IPS DF 6.9 (cell line): ENCODE results near the gene CTU2.

Experiments used
- DNase-seq: peaks from one replicate; pipeline ENCODE4 v3.0.0-alpha.2; 2013; ENCODE audit warnings: low read depth, low spot score
- H3K27ac ChIP-seq: one replicate; pipeline ENCODE4 v1.5.1; 2013; ENCODE audit warnings: low read length, control low read depth
- H3K27me3 ChIP-seq: 2 replicates; pipeline ENCODE4 v1.6.1; 2013; ENCODE audit warnings: mild to moderate bottlenecking, low read length; ENCODE audit not compliant: control insufficient read depth, insufficient read depth
- H3K36me3 ChIP-seq: 2 replicates; pipeline ENCODE4 v1.6.1; 2013; ENCODE audit warnings: low read length; ENCODE audit not compliant: control insufficient read depth, insufficient read depth
- H3K4me1 ChIP-seq: 2 replicates; pipeline ENCODE4 v1.6.1; 2013; ENCODE audit warnings: low read length; ENCODE audit not compliant: control insufficient read depth, insufficient read depth
- H3K4me3 ChIP-seq: 2 replicates; pipeline ENCODE4 v1.5.1; 2013; ENCODE audit warnings: mild to moderate bottlenecking, low read length
- H3K9me3 ChIP-seq: 2 replicates; pipeline ENCODE4 v1.6.1; 2013; ENCODE audit warnings: low read length, inconsistent platforms; ENCODE audit not compliant: control insufficient read depth, insufficient read depth
- WGBS: extraction: QIAGEN DNeasy Blood & Tissue Kit; methylation state at CpG from one replicate; pipeline ENCODE4 v1.1.7; 2013; ENCODE audit warnings: mixed read lengths, missing lambda C conversion rate; ENCODE audit not compliant: insufficient read length, insufficient coverage; 5-methylcytosine and 5-hydroxymethylcytosine counted together

Gene CTU2

DNA sequence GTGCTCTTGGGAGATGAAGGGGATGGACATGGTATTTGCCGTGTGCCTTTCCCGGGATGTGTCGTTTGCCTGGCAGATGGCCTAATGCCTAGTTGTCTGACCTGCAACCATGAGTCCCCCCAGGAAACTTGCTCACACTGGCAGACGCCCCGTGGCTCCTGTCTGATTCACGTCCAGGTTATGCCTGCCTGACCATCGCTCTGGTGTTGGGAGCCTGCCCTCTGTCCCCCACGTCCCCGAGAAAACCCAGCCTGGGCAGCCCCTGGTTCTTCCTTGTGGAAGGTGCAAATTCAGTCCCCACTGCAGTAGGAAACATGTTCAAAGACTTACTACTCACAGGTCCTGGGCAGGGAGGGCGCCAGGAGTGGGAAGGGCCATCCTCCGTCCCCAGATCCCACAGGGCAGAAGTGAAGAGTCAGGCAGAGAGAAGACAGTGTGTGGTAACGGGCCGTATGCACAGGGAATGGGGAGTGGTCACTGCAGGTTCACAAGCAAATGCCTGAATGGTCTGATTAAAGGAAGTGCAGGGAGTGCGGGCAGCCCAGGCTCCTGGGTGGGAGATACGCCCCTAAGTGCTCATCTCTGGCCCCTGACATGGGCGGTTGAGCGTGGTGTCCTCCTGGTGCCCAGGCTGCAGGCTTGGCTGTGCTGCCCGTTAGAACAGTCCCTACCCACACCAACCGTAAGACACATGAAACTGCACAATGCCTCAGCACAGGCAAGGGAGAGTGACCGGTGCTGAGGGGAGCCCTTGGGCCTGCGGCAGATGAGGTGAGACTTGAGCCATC, 15.8 kb upstream of the CTU2 start:
- no peaks in the 10 kb centered on the region for H3K9me3 ChIP-seq
- no peak for DNase-seq
- no CpG with 5 or more reads among the region's 21 CpGs for WGBS
- no peaks in the 10 kb centered on the region for H3K27me3 ChIP-seq
- no peak overlapping the region for H3K4me3 ChIP-seq
- H3K27ac ChIP-seq, result no peak overlapping the region
- peaks cover 2% of the 10 kb centered on the region; the same call in 1 of the 2 replicates for H3K4me1 ChIP-seq
- no peaks in the 10 kb centered on the region; the same call in 1 of the 2 replicates for H3K36me3 ChIP-seq

DNA sequence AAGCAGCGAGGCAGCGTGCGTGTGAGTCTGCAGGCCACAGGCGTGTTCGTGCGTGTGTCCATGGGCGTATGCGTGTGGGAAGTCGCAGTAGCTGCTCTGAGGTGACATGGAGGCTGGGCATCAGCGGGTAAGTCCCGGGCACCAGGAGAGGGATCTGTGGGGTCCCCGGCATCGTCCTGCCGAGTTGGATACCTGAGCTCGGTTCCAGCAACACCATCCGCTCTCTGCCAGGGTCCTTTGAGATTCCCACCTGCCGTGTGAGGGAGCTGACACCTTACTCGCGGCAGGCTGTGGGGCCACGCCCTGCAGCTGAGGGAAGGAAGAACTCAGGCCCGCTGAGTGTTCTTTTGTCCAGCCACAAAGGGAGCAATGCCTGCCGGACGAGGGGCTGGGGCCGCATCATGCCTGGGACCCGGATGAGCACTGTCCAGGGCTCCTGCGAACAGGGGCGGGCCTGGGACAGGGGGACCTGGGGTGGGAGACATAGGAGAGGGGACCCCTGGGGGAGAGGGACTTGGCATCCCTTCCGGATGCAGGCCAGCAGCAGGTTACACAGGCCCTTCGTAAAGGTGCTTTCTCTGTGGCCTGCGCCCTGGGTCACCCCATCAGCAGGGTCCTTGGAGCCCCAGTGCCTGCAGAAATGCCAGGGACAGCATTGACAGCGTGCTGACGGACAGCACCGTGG, 15.0 kb upstream of the CTU2 start:
- no CpG with 5 or more reads among the region's 33 CpGs for WGBS
- H3K36me3 ChIP-seq, result no peaks in the 10 kb centered on the region; the same call in 1 of the 2 replicates
- no peak for DNase-seq
- no peak overlapping the region for H3K4me3 ChIP-seq
- peaks cover 2% of the 10 kb centered on the region; the same call in 1 of the 2 replicates for H3K4me1 ChIP-seq
- H3K27ac ChIP-seq, result no peak overlapping the region
- no peaks in the 10 kb centered on the region for H3K9me3 ChIP-seq
- no peaks in the 10 kb centered on the region for H3K27me3 ChIP-seq

DNA sequence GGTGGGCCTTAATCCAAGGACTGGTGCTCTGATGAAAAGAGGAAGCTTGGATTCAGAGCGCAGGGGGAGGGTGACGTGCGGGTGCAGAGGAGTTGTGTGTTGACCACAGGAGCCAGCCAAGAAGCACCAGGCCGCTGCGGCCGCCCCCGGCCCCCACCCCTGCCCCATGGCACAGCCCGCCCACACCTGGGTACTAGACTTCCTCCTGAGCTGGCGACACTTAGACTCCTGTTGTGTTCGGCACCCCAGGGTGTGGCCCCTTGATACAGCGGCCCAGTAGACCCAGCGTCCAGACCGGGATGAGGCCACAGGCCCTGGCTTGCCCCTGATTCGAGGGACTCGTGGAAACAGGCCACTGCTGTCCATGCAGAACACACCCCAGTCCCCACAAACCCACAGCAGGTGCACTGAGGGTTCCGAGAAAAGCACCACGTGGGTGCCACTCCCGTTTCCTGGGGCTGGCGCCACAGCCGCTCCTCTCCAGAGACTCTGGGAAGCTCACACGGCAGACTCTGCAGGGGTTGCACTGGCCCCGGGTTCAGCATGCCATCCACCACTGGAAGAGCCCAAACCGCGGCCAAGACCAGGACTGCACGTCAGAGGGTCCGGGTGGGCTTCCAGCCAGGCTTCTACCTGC, 14.3 kb upstream of the CTU2 start:
- H3K4me1 ChIP-seq, result no peaks in the 10 kb centered on the region
- no peak overlapping the region for H3K27ac ChIP-seq
- no peaks in the 10 kb centered on the region for H3K9me3 ChIP-seq
- H3K36me3 ChIP-seq, result peaks cover under 1% of the 10 kb centered on the region; the same call in 1 of the 2 replicates
- WGBS, result no CpG with 5 or more reads among the region's 26 CpGs
- no peak for DNase-seq
- no peak overlapping the region for H3K4me3 ChIP-seq
- H3K27me3 ChIP-seq, result no peaks in the 10 kb centered on the region

DNA sequence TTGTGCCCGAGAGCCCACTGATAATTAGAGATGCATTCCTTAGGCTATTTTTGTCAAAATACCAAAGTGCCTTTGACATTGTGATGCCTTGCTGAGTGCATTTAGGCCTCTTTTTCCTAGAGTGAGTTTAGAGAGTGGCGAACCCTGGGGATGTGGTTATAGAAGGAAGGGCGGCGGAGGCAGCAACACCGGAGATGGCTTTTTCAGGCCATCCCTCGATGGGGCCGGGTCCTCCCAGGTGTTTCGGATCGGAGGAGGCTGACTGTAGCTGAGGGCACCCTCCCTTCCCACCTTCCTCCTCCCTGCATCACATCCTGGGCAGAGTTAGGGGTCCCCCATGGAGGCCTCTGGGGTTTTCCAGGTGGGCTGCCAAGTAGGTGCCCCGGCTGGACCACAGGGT, 13.4 kb upstream of the CTU2 start:
- DNase-seq, result no peak
- peaks cover 9% of the 10 kb centered on the region; the same call in 1 of the 2 replicates for H3K36me3 ChIP-seq
- no peak overlapping the region for H3K4me3 ChIP-seq
- no peaks in the 10 kb centered on the region; the same call in 1 of the 2 replicates for H3K4me1 ChIP-seq
- H3K27me3 ChIP-seq, result no peaks in the 10 kb centered on the region
- WGBS, result no CpG with 5 or more reads among the region's 10 CpGs
- no peaks in the 10 kb centered on the region for H3K9me3 ChIP-seq
- H3K27ac ChIP-seq, result no peak overlapping the region

DNA sequence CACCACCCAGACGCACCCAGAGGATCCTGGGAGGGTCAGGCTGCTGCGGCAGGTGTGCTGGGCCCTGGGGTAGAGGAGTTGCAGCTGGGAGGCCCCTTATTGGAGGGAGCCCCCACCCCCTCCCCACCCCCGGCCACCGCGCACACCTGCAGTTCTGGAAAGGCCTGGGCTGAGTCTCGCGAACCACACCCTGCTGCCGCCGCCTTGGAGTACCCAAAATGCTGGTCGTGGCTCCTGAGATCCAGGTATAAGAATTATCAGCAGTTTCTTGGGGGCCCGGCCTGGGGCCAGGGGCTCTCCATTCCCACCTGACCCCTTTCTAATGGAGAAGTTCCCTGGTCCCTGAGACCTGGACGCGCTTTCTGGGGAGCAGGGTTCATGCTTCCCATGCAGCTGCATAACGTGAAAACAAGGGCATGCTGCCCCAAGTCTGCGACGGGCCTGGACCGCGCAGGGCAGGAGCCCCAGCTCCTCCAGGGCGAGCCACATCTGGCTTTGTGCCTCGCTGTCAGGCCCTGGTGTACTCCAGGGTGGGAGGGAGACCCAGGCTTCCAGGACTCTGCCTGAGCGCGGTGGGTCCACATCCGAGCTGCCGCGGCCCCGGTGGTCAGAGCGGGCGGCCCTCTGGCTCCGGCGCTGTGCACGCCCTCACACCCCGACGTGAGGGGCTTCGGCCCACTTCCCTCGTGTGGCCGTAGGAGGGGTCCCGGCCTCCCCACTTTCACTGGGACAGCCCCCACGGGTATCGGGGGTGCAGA, 12.7 kb upstream of the CTU2 start:
- Histone ChIP-seq H3K36me3 (peaks cover 13% of the 10 kb centered on the region; the same call in 1 of the 2 replicates), H3K4me3 (no peak overlapping the region; the same call in 1 of the 2 replicates), H3K27me3 (no peaks in the 10 kb centered on the region), H3K4me1 (no peaks in the 10 kb centered on the region; the same call in 1 of the 2 replicates), H3K9me3 (no peaks in the 10 kb centered on the region), H3K27ac (no peak overlapping the region)
- no peak for DNase-seq
- WGBS, result no CpG with 5 or more reads among the region's 39 CpGs

DNA sequence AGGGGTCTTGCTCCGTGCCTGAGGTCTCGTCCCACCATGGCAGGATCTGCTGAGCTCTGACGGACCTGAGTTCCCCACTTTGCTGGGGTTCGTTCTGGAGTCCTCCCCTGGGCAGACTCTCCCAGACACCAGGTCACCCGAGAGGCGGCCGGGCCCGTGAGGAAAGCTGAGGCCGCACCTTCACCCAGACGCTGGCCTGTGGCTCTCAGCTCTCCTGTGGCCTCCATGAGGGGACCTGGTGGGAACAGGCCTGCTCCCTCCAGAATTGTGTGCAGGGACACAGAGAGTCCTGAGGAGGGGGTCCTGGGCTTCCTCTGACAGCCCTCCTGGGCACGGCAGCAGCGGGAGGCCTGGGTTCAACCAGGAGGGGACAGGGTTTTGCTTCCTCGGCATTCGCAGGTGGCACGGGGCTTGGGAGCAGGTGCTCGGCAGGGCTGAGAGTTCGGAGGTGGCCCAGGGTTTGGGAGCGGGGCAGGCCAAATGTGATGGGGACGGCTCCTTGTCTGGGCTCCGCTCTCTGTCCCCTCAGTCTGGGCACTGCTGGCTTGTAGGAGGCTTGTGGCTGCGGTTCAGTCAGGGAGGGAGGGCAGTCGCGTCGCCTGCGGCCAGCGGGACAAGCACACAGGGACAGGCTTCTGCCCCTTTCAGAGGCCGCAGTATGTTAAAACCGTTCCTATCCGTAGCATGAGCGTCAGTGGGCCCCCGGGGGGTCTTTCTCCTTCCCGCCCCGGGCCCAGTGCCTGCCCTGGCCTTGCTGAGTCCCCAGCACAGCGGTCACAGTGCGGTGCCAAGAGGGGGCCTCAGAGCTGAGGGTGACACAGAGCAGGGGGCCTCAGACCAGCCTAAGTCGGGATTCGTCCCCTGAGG, 11.8 kb upstream of the CTU2 start:
- no peaks in the 10 kb centered on the region for H3K9me3 ChIP-seq
- H3K4me3 ChIP-seq, result no peak overlapping the region
- no peak overlapping the region for H3K27ac ChIP-seq
- peaks cover 16% of the 10 kb centered on the region; the same call in 1 of the 2 replicates for H3K36me3 ChIP-seq
- no peaks in the 10 kb centered on the region; the same call in 1 of the 2 replicates for H3K4me1 ChIP-seq
- no peak for DNase-seq
- H3K27me3 ChIP-seq, result no peaks in the 10 kb centered on the region
- no CpG with 5 or more reads among the region's 37 CpGs for WGBS

DNA sequence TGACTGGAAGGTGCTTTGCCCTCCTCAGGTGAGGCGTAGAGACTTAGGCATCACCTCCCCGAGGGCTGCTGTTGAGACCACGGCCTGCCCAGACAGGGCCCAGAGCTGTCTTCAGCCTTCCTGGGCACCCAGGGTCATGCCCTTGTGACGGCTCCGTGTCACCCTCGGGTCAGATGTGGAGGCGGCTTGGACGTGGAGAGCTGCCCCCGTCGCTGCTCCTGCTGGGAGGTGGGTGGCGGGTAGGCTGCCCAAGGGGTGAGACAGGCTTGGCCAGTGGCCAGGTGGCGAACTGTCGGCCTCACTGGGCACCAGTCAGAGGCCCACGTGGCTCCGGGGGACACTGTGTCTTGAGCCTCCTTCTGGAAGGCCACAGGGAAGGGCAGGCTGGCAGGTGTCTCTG, 11.1 kb upstream of the CTU2 start:
- H3K9me3 ChIP-seq, result no peaks in the 10 kb centered on the region
- WGBS, result no CpG with 5 or more reads among the region's 15 CpGs
- no peak overlapping the region for H3K4me3 ChIP-seq
- H3K36me3 ChIP-seq, result peaks cover 16% of the 10 kb centered on the region; the same call in 1 of the 2 replicates
- H3K4me1 ChIP-seq, result no peaks in the 10 kb centered on the region; the same call in 1 of the 2 replicates
- no peak overlapping the region for H3K27ac ChIP-seq
- no peaks in the 10 kb centered on the region for H3K27me3 ChIP-seq
- no peak for DNase-seq

DNA sequence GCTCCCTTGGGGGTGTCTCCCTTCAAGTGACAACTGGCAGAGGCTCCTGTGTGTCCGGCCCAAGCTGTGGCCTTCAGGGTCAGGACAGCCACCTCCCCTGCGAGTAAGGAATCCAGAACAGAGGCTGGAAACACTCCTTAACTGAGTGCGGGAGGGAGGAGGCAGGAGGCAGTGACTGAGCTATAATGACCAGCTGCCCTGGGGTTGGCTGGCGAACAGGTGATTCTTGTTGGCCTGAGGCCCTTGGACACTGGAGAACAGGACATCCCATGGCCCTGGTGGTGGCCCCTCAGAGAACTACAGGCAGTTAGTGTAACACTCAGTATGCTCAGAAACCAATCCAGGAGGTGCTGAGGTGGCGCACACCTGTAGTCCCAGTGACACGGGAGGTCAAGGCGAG, 10.6 kb upstream of the CTU2 start:
- H3K27ac ChIP-seq, result no peak overlapping the region
- no peak for DNase-seq
- no peaks in the 10 kb centered on the region for H3K9me3 ChIP-seq
- H3K36me3 ChIP-seq, result peaks cover 19% of the 10 kb centered on the region; the same call in 1 of the 2 replicates
- H3K4me3 ChIP-seq, result no peak overlapping the region
- no peaks in the 10 kb centered on the region for H3K27me3 ChIP-seq
- H3K4me1 ChIP-seq, result no peaks in the 10 kb centered on the region; the same call in 1 of the 2 replicates
- no CpG with 5 or more reads among the region's 7 CpGs for WGBS

DNA sequence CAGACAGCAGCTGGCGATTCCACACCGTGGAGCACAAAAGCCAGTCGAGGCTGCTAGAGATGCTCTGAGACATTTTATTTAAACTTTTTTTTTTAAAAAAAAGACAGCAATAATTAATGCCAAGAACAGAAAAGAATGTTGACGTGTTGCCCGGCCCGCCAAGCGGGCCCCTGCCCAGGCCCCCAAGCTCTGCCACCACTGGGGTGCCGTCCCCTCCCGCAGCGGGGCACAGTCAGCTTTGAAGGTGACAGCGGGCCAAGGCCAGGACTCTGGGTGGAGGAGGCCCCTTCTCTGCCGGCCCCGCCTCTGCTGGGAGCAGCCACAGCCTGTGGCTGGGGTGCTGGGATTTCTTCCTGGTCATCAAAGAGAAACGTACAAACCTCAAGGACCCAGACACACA, 9.9 kb upstream of the CTU2 start:
- WGBS, result no CpG with 5 or more reads among the region's 14 CpGs
- Histone ChIP-seq H3K4me1 (no peaks in the 10 kb centered on the region; the same call in 1 of the 2 replicates), H3K9me3 (no peaks in the 10 kb centered on the region), H3K27ac (no peak overlapping the region), H3K36me3 (peaks cover 19% of the 10 kb centered on the region; the same call in 1 of the 2 replicates), H3K4me3 (no peak overlapping the region), H3K27me3 (no peaks in the 10 kb centered on the region)
- no peak for DNase-seq
